HCT116 (cell line): ENCODE results near the gene LYSMD3. TPM values are rescaled to one million over a fixed set of nuclear protein-coding genes. Genes with fewer than 3 reads are reported as not detected.

Experiments
- ATAC-seq: fragments of 200-7000 bp; cut with Tn5 transposase; 2 replicates; pipeline ENCODE4 v1.9.1; 2020; ENCODE audit warnings: mild to moderate bottlenecking, moderate library complexity
- BruUV-seq: library from RNA; stranded (reverse); fragments of 400-500 nt; replicated peaks from 2 replicates; lab custom pipeline; 2021; lab: Mats Ljungman, UMichigan
- CTCF ChIA-PET: fragments of 300-600 bp; sonication (Branson Sonifier 250); formaldehyde crosslinking; loops from one replicate; lab custom pipeline; 2021; ENCODE audit warnings: antibody characterized with exemption; lab: Charles Lee
- POLR2A ChIA-PET: fragments of 300-600, 350-600 bp; sonication (Branson Sonifier 250); formaldehyde crosslinking; loops from one replicate; lab custom pipeline; 2021; ENCODE audit warnings: antibody characterized with exemption; lab: Charles Lee
- RAD21 ChIA-PET, 2 experiments: fragments of 300-600 bp; sonication (Branson Sonifier 250); formaldehyde crosslinking; loops; one replicate each; lab custom pipeline; 2023; ENCODE audit warnings: low total read pairs in 2 of 2; ENCODE audit not compliant: uncharacterized antibody in 2 of 2, unreplicated experiment in 2 of 2, low non-redundant PET in 1 of 2; lab: Charles Lee
- DNase-seq: peaks from one replicate; pipeline ENCODE4 v3.0.0-alpha.2; 2010; ENCODE audit warnings: low read depth, low spot score
- H2AFZ ChIP-seq: fragments of 200-600 bp; shearing (Covaris generic), sonication (generic); 2 replicates; pipeline ENCODE4 v1.6.1; 2017; ENCODE audit warnings: low read depth, mixed run types, mixed read lengths, antibody characterized with exemption, low read length; ENCODE audit not compliant: poor library complexity, severe bottlenecking
- H3K27ac ChIP-seq: 2 replicates; pipeline ENCODE4 v1.5.1; 2012; ENCODE audit warnings: low read depth, low read length
- H3K27me3 ChIP-seq: fragments of 200-600 bp; sonication (generic); 2 replicates; pipeline ENCODE4 v1.6.1; 2016; ENCODE audit warnings: mixed run types, low read length, mixed read lengths; ENCODE audit not compliant: insufficient read depth
- H3K36me3 ChIP-seq, 2 experiments: fragments of 200-500 bp in 1 of 2; fragments of 200-600 bp in 1 of 2; sonication (Bioruptor generic) in 1 of 2; sonication (generic) in 1 of 2; 2 replicates each; pipeline versions ENCODE4 v1.5.1 to v1.6.1; 2014 to 2016; ENCODE audit warnings: low read length in 2 of 2, inconsistent platforms in 1 of 2, mixed read lengths in 1 of 2, mixed run types in 1 of 2; ENCODE audit not compliant: insufficient read depth in 2 of 2, control insufficient read depth in 1 of 2
- H3K4me1 ChIP-seq, 2 experiments: fragments of 200-600 bp in 1 of 2; sonication (generic) in 1 of 2; 2 replicates each; pipeline versions ENCODE4 v1.5.1 to v1.6.1; 2012 to 2017; ENCODE audit warnings: low read length in 2 of 2, inconsistent platforms in 1 of 2, mild to moderate bottlenecking in 1 of 2, mixed read lengths in 1 of 2, mixed run types in 1 of 2, moderate library complexity in 1 of 2; ENCODE audit not compliant: insufficient read depth in 2 of 2, control insufficient read depth in 1 of 2
- H3K4me2 ChIP-seq: fragments of 200-600 bp; sonication (generic); 2 replicates; pipeline ENCODE4 v1.6.1; 2017; ENCODE audit warnings: mixed run types, low read length, mixed read lengths
- H3K4me3 ChIP-seq, 2 experiments: fragments of 200-600 bp in 1 of 2; sonication (generic) in 1 of 2; replicated peaks in 1 of 2; 2 replicates each; pipeline ENCODE4 v1.5.1; 2011 to 2016; ENCODE audit warnings: low read length in 2 of 2, control low read depth in 1 of 2, low read depth in 1 of 2, mild to moderate bottlenecking in 1 of 2, mixed read lengths in 1 of 2, mixed run types in 1 of 2
- H3K79me2 ChIP-seq: fragments of 200-600 bp; sonication (generic); 2 replicates; pipeline ENCODE4 v1.6.1; 2017; ENCODE audit warnings: mild to moderate bottlenecking, mixed run types, low read length, moderate library complexity, mixed read lengths; ENCODE audit not compliant: insufficient read depth
- H3K9ac ChIP-seq: fragments of 200-600 bp; sonication (generic); 2 replicates; pipeline ENCODE4 v1.6.1; 2016; ENCODE audit warnings: low read length, mixed read lengths
- H3K9me2 ChIP-seq: fragments of 200-600 bp; sonication (generic), shearing (Covaris generic); 2 replicates; pipeline ENCODE4 v1.6.1; 2017; ENCODE audit warnings: mixed run types, mild to moderate bottlenecking, moderate library complexity; ENCODE audit not compliant: insufficient read depth
- H3K9me3 ChIP-seq, 2 experiments: fragments of 200-500 bp in 1 of 2; fragments of 200-600 bp in 1 of 2; sonication (Bioruptor generic) in 1 of 2; sonication (generic) in 1 of 2; 2 replicates each; pipeline ENCODE4 v1.6.1; 2014 to 2017; ENCODE audit warnings: low read length in 2 of 2, mixed read lengths in 2 of 2, inconsistent platforms in 1 of 2, low read depth in 1 of 2, mild to moderate bottlenecking in 1 of 2, mixed run types in 1 of 2, moderate library complexity in 1 of 2; ENCODE audit not compliant: control insufficient read depth in 1 of 2, insufficient read depth in 1 of 2
- H4K20me1 ChIP-seq: fragments of 200-600 bp; sonication (generic), shearing (Covaris generic); 2 replicates; pipeline ENCODE4 v1.6.1; 2017; ENCODE audit warnings: mixed run types, mild to moderate bottlenecking, moderate library complexity; ENCODE audit not compliant: insufficient read depth
- CBX3 ChIP-seq: IDR thresholded peaks from 2 replicates; pipeline ENCODE4 v1.6.1; 2012; ENCODE audit warnings: low read depth
- CTCF ChIP-seq, 3 experiments: fragments of 200-600 bp in 1 of 3; sonication (generic) in 1 of 3; IDR thresholded peaks in 2 of 3; conservative IDR thresholded peaks in 1 of 3; 2 replicates each; pipeline ENCODE4 v1.5.1; 2012 to 2017; ENCODE audit warnings: low read depth in 2 of 3, low read length in 2 of 3, antibody characterized with exemption in 1 of 3, borderline replicate concordance in 1 of 3, control low read depth in 1 of 3, mild to moderate bottlenecking in 1 of 3, mixed read lengths in 1 of 3, mixed run types in 1 of 3, moderate library complexity in 1 of 3; ENCODE audit not compliant: insufficient read depth in 1 of 3
- EGR1 ChIP-seq: IDR thresholded peaks from 2 replicates; pipeline ENCODE4 v1.6.1; 2012; ENCODE audit warnings: low read depth
- JUND ChIP-seq: IDR thresholded peaks from 2 replicates; pipeline ENCODE4 v1.6.1; 2012
- MAX ChIP-seq: IDR thresholded peaks from 2 replicates; pipeline ENCODE4 v1.6.1; 2012
- POLR2AphosphoS5 ChIP-seq: IDR thresholded peaks from 2 replicates; pipeline ENCODE4 v1.6.1; 2011; ENCODE audit warnings: mild to moderate bottlenecking, low read depth, low read length, moderate library complexity
- REST ChIP-seq: IDR thresholded peaks from 2 replicates; pipeline ENCODE4 v1.6.1; 2012; ENCODE audit warnings: low read depth
- SIN3A ChIP-seq: IDR thresholded peaks from 2 replicates; pipeline ENCODE4 v1.6.1; 2012; ENCODE audit warnings: low read depth
- SP1 ChIP-seq: IDR thresholded peaks from 2 replicates; pipeline ENCODE4 v1.6.1; 2012; ENCODE audit warnings: low read depth
- YY1 ChIP-seq: IDR thresholded peaks from 2 replicates; pipeline ENCODE4 v1.6.1; 2011; ENCODE audit warnings: low read length, low read depth, moderate library complexity, mild to moderate bottlenecking; ENCODE audit not compliant: insufficient replicate concordance; ENCODE audit errors: extremely low read depth
- ZBTB33 ChIP-seq: IDR thresholded peaks from 2 replicates; pipeline ENCODE4 v1.6.1; 2011; ENCODE audit warnings: mild to moderate bottlenecking, low read length, moderate library complexity; ENCODE audit not compliant: insufficient replicate concordance; ENCODE audit errors: extremely low read depth
- intact Hi-C: fragments of 100-400 bp; cut with micrococcal nuclease; formaldehyde crosslinking; loops from 2 replicates; pipeline ENCODE4 v1.10.0; 2022
- total RNA-seq: library from RNA; stranded (reverse); gene quantifications from one replicate; pipeline ENCODE4 v1.2.1, GENCODE V29; 2021; ENCODE audit not compliant: unreplicated experiment

The LYSMD3 gene
- total RNA-seq, 1 experiment from 2014 or later = 18.0 TPM

GRCh38 chr5:90514520-90514919, 14.9 kb downstream of the LYSMD3 start (continued):
- TF ChIP-seq POLR2AphosphoS5 = no peak
- no peak for TF ChIP-seq SP1

GRCh38 chr5:90510438-90510837, 18.9 kb downstream of the LYSMD3 start:
- Histone ChIP-seq H2AFZ (no peak overlapping the region), H3K27me3 (no peaks in the 10 kb centered on the region), H3K36me3 (no peaks in the 10 kb centered on the region), H3K79me2 (no peaks in the 10 kb centered on the region; the same call in 1 of the 2 replicates), H3K9ac (no peak overlapping the region), H3K4me1 (no peaks in the 10 kb centered on the region), H3K4me2 (no peak overlapping the region), H3K27ac (no peak overlapping the region), H3K9me3 (no peaks in the 10 kb centered on the region), H4K20me1 (no peaks in the 10 kb centered on the region; the same call in none of the 2 replicates), H3K4me3 (no peak overlapping the region), H3K9me2 (no peaks in the 10 kb centered on the region)
- POLR2A ChIA-PET = no interaction called here
- ATAC-seq (no peak), DNase-seq (no peak)
- intact Hi-C loops = no loop called here
- CTCF ChIA-PET = interaction anchor here (1.4 kb wide), 1 partner anchor 71 kb away, joined by 3 read pairs; no protein-coding TSS in a partner anchor
- BruUV-seq = no TSS peak
- RAD21 ChIA-PET = no interaction called here
- no peak for TF ChIP-seq POLR2AphosphoS5
- no peak for TF ChIP-seq REST
- no peak for TF ChIP-seq SP1
- TF ChIP-seq CTCF (IDR thresholded peaks at IDR 0.05 in 2 of 3, conservative IDR thresholded peaks at IDR 0.05 in 1 of 3; ENCODE audit: borderline replicate concordance in 1 of 3, insufficient read depth in 1 of 3, low read depth in 2 of 3, low read length in 2 of 3) = no peak
- TF ChIP-seq YY1 = no peak
- no peak for TF ChIP-seq JUND
- no peak for TF ChIP-seq MAX
- TF ChIP-seq ZBTB33 = no peak
- TF ChIP-seq EGR1 = no peak
- TF ChIP-seq SIN3A = no peak
- no peak for TF ChIP-seq CBX3
